HG02870 (cell line): ENCODE data around the gene PRAME.
"Not testable (repeated sequence)": the region's sequence is repeated elsewhere in the genome, so short reads cannot be mapped to it uniquely, and the experiment has no call there.

Source experiments
- ATAC-seq: cut with Tn5 transposase; IDR thresholded peaks from one replicate; pipeline ENCODE4 v1.9.1; 2021; ENCODE audit warnings: mild to moderate bottlenecking, moderate library complexity; ENCODE audit not compliant: unreplicated experiment

Gene PRAME

GRCh38 chr22:22558972-22559603 lies at the start of gene PRAME:
TSS of gene PRAME (minus strand) at chr22:22559265. CDS start at chr22:22556832, 2,433 bp downstream.
- ATAC-seq, result no peak

GRCh38 chr22:22608022-22608421 lies 49.0 kb upstream of the PRAME start:
- ATAC-seq, result not testable (repeated sequence)

- ATAC-seq, result no peak
These were observed 46.0 kb upstream of the PRAME start for GRCh38 chr22:22605074-22605404.

GRCh38 chr22:22604326-22605073 lies 45.4 kb upstream of the PRAME start:
- ATAC-seq, result no peak

DNA sequence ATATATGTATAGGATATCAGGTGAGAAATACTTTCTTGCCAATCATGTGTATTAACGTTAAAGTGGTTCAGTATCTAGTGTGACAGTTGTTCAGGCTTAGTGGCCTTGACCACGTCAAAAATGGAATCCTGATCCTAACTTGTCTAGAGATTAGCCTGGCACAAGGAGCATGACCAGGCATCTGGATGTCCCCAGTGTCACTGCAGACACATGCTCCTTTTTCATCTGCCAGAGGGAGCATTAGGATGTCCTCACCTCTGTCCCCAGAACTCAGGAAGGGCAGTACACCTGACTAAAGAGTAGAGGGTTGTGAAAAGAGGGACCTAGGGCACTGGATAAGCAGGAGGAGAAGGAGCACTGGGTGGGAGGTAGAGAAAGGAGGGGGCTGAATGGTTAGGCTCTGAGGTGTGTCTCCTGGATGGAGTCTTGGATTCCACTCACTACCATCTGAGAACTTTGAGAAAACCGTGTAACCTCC lies 44.4 kb upstream of the PRAME start:
- ATAC-seq, result no peak

DNA sequence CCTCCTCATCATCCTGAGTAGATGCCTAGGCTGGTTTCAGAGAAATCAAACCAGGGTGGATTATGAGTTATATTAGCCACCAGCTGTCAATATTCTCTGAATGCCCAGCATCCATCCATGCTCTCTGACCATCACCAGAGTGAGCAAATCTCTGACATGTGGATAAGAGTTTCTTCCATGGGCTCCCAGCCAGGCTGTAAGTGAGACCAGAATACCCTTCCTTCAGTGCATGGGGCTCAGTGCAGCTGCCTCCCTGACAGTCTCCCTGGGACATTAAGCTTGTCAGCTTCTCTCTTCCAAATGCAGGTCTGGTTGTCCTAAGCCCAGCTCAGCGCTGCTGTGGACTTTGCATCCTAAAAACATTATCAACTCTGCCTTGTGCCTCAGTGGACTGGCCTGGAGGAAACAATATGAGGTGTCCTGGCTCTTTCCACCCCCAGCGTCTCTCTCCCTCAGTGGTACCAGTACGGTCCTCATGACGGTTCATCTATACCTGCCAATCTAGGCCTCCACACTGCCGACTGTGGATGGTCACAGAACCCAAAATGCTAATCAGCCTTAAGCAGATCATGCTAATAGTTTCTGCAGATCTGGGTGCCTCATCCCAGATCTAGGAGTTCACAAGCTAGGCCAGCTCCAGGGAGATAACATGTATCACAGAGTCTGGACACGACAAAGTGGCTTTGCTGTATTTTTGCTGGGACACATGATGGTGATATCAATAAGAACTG lies 41.6 kb upstream of the PRAME start:
- no peak for ATAC-seq

DNA sequence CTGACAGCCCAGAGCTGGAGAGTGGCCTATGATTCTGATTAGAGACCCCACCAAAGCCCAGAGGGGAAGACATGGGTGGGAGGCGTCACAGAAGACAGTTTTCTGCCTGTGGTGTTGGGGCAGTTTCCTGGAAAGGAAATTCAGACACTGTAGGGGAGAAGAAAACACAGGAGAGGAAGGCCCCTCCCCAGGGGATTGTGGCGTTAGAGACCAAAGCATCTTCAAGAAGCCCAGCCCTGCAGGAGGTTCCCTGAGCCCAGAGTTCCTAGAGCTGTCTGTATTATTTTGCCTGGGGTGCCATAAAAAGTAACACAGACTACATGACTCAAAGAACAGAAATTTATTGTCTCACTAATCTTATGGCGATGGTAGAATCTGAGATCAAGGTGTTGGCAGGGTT lies 40.2 kb upstream of the PRAME start:
- ATAC-seq, result no peak

GRCh38 chr22:22598144-22598543 lies 39.1 kb upstream of the PRAME start:
- ATAC-seq, result no peak

DNA sequence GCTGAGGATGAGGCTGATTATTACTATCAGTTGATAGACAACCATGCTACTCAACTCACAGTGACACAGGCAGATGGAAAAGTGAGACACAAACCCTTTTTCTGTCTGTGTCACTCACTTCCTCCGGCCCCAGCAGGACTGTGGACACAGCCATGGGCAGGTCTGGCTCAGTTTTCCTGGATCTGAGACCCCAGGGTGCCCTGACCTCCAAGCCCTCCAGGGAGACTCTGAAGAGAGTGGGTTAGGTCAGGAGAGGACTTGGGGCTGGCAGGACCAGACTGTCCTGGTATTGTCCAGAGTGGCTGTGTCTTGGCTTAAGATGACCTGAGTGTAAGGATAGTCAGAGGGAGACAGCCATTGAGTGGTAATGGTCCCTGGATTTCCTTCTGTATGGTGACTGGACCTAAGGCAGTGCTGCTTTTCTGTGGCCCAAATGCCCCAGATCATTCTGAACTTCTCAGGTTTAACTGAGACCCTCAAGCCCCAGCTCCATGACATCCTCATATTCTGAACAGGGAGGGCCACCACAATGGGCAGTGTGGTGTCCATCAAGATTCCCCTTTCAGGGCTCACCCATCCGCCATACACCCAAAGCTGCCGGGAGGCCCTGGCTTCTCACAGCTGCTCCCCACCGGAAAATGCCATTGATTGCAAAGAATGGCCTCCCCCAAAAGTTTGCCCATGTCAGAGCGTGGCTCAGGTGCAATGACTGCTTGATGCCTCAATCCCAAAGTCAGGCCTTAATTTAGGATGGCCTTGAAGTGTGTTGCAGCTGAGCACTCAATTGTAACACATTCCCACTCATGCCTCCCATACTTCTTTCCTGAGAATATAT lies 36.2 kb upstream of the PRAME start:
- ATAC-seq, result no peak

DNA sequence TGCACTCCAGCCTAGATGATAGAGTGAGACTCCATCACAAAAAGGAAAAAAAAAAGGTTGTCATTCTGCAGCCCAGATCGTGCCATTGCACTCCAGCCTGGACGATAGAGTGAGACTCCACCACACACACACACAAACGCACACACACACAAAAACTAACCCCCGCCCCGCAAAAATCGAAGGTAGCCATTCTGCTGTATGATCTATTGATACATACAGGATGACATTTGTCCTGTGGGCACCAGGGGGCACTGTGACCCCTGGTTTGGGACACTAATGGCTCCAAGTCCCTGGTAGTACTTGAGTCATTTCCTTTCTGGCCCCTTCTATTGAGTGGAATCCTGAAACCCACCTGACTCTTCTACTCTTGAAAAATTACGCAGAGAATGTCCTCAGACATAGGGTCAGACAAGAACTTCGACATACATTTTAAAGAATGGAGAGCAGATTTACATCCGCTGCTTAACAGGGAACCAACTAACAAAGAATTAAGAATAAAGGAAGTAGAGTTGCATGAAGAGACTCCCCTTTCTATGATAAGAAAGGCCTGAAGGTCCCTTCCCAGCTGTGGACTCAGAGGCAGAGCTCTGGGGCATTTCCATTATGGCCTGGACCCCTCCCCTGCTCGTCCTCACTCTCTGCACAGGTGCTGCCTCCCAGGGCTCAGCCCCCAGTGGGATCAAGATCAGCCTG lies 35.0 kb upstream of the PRAME start:
- no peak for ATAC-seq

GRCh38 chr22:22593250-22593649 lies 34.2 kb upstream of the PRAME start:
- ATAC-seq, result no peak

DNA sequence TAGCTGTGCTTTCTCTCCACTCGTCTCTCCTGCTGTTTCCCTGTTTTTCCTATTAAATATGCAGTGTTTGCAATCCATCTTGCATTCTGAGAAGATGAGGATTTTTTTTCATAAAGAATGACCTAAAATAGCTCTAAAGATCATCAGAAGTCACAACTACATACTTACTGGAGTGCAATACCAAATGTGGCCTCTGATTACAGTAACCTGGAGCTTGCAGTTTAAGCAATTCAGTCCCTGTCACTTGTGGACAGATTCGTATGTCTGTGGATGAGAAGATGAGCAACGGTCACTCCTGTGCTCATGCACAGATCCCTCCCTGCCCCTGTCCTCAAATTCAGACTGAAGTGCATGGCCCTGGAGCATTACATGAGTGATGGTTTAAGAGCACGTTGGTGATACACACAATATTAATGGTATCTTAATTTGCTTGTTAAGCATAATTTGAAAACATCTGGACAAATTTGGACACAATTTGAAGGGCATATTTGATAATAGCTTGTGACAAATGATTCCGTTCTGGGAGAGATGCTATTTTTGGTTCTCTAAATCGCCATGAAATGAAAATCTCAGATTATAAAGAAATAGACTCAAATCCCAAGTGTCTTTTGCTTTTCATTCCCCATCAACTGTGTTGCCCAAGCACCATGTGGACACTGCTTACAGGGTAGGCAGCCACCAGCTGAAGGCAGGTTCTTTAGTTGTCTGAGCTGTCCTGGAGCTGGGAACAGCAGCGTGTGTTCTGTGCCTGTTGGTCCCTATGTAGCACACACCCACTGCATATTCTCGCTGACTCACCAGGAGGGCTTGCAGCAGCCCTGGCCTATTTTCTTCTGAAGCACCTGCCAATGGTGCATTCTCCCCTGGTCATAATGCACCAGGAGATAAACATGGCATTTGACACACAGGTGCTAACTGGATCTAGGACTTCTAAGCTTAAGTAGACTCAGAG lies 32.6 kb upstream of the PRAME start:
- ATAC-seq, result no peak

GRCh38 chr22:22590136-22590891 lies 31.2 kb upstream of the PRAME start:
- no peak for ATAC-seq

GRCh38 chr22:22588485-22589164 lies 29.6 kb upstream of the PRAME start:
- no peak for ATAC-seq

DNA sequence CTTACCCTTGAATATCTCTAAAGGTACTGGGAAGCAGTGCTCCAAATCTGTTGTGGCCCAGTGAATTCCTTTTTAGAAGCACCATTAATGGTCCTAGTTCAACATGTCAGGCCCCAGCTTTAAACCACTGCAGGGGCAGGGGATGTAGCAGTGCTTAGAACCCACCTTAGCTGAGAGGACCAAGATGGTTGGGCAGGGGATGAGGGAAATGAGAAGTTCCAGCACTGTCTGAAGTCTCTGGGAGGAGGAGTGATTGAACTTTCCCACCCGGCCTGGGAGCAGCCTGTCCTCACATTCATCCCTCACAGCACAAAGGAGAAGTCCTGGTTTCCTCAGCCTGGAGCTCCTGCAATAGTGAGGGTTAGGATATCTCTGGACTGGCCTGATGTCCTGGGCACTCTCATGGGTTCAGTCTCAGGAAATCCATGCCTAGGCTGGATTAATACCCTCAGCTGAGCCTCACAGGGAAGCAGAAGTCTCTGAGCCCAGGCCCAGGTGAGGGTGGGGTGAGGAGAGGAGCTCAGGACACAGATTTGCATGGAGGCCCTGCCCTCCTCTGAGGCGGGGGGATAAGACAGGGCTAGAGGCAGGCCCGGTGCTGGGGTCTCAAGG lies 28.6 kb upstream of the PRAME start:
- no peak for ATAC-seq

DNA sequence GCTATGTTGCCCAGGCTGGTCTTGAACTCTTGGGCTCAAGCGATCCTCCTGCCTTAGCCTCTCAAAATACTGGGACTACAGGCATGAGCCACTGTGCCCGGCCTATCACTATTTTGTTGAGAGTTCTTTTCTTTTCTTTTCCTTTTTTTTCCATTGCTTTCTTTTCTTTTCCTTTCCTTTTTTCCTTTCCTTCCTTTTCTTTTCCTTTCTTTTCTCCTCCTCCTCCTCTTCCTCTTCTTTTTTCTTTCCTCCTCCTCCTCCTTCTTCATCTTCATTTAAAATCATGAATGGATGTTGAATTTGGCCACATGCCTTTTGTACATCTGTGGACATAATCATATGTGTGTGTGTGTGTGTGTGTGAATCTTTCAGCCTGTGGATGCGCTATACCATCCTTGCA lies 25.7 kb upstream of the PRAME start:
- ATAC-seq, result no peak

DNA sequence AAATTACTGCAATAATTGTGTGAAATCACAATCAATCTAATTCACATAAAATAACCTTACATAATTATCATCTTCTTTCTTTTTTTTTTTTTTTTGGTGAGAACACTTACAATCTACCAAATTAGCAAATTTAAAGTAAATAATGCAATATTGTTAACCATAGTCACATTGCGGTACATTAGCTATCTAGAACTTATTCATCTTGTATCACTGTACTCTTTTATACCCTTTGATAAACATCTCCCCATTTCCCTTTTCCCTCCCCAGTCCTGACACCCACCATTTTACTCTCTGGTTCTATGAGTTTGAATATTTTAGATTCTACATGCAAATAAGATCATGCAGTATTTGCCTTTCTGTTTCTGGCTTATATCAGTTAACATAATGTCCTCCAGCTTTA lies 24.0 kb upstream of the PRAME start:
- no peak for ATAC-seq

DNA sequence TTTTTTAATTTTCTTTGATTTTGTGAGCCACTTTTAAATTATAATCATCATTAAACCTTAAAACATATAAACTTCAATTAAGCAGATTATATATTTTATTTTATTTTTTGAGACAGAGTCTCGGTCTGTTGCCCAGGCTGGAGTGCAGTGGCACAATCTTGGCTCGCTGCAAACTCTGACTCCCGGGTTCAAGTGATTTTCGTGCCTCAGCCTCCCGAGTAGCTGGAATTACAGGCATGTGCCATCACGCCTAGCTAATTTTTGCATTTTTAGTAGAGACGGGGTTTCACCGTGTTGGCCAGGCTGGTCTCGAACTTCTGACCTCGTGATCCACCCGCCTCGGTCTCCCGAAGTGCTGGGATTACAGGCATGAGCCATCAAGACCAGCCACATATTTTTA lies 22.5 kb upstream of the PRAME start:
- not testable (repeated sequence) for ATAC-seq
